Kasumi-1 (cell line): Measurements from ENCODE around the gene TEKT1.
"Not testable (repeated sequence)": the region's sequence is repeated elsewhere in the genome, so short reads cannot be mapped to it uniquely, and the experiment has no call there.

Experiments used
- DNase-seq, 2 experiments: peaks; one replicate each; lab custom pipeline; 2025; lab: John Stamatoyannopoulos, UW

Gene TEKT1

DNA sequence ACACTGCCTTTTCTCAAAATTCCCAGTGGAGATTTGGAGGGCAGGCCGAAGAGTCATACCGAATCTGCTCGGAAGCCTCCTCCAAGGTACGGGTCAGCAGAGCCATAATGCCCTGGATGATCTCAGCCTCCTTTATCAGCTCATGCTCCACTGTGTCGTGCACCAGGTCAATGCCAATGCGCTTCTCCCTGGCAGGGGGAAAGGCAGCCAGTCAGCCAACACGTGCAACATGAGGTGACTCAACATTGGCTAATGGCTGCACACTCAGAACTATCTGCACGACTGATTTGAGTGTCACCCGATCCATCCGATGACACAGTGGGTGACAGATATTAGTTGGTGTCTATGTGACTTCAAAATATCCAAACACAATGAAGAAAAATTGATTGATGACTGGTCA, 15.8 kb downstream of the TEKT1 start:
- no peak for DNase-seq

DNA sequence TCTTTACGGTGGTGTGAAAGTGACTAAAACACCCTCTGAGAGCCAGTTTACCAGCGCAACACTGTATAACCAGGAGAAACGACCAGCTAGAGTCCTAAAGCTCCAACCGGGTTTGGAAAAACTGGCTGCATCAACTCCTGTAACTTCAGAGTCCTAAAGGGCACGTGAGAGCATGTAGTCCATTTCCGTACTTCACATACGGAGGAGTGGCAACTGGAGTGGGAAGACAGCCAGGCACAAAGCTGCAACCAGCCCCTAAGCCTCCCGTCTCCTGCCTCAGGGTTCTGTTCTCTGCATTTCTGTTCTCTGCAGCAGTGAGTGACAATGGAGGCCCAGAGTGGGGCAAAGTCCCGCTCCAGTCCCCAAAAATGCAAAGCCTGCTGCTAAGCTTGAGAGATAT, 19.2 kb downstream of the TEKT1 start:
- no peak for DNase-seq

DNA sequence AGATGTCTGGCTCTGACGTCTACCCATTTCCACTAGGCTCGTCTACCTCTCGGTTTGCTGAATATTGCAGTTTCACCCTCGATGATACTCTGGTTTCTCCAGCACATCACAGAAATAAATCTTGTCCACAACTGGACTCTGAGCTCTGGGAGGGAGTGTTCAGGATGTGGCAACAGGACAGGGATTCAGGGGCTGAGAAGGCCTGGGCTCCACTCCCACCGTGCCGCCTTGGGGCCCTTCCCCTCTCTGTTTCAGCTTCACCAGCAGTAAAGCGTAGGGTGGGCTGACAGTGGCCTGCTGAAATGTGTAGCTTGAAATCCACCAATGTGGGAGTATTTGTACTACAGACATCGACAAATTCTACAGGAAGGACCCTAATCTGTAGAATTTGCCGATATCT, 20.0 kb downstream of the TEKT1 start:
- DNase-seq: no peak

- no peak for DNase-seq
These were observed 31.0 kb downstream of the TEKT1 start for GRCh38 chr17:6800422-6801027.

- no peak for DNase-seq
These were observed 31.8 kb downstream of the TEKT1 start for GRCh38 chr17:6799738-6800137.

DNA sequence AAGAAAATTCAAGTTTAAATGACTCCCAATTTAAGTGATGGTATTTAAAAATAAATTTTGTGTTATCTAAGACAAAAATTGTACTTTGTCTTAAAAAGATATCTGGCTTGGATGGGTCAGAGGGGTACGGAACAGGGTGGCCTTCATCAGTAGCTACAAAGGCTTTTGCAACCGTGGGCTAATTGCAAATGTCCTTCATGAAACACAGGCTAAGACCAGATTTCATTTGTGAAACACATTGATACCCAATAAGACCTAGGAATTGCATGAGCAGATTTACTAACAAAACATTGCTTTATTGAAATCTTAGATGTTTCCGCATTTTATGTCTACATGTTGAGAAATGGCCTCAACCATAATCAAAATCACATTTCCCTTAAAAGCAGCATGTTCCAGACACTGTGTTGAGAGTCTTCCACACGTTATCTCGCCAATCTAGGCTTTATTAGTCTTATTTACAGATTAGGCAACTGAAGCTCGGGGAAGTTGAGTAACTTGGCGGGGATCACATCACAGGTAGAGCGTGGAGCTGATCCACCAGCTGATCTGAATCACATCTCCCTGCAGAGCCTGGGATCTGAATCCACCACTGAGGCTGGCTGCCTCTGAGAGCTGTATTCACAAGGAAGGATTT, 33.7 kb downstream of the TEKT1 start:
- no peak for DNase-seq

DNA sequence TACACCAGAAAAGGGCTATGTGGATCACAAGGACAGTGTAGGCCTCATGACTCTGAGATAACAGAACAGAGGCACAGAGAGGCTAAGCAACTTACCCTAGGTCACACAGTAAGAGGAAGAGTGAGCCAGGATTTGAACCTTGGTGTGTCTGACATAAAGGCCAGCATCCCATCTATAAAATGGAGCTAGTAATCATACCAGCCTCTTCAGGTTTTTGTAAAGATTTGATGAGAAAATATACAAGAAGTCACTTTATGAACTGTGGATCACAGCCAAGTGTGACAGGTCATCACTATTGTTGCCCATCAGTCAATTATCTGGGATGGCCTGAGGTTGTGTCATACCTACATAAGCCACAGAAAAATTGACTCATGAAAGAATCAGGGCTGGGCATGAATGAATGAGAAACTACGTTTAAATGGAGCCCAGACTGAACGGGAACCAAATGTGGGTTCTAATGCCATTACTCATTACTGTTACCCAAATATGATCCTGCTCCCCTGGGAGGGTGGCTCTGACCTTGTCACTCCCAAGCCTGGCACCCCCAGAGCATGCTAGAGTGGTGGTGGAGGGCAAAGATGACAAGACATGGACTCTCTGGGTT, 34.5 kb downstream of the TEKT1 start:
- DNase-seq: no peak

DNA sequence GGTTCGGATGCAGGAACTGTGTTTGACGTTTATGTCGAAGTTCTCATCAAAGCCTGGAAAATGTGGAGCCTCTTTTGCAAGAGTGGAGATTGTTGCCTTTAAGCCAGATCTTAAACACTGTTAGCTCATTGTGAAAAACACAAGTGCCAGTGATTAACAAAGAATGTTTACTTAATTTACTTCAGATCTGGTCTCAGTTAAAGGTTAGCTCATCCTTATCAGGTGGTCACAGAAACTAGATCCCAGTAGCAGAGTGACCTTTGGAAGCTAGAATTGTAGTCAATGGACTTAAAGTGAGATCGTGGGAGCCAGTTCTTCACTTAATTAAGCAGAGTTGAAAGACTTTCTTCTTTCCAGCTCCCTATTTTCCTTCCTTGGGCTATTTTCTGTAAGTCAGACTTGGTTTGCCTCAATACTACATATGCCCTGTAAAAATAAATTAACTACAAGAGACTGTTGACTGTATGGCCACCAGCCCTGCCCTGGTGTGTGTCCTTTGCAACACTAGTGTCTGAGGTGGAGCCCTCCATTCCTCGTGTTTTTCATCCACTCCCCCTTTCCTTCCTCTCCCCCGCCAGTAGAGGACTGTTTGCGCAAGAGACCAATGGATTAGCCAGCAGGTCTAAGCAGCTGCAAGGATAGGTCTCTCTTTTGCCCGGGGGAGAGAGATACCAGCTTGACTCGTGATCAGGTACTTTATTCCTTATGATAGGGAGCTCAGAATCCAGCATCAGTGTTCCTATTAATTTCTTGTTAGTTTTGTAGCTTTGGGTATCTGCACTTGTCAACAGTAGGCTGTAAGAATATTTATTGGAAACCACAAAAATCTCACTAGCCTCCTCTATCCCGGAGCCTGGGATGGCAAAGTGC, 35.3 kb downstream of the TEKT1 start:
- DNase-seq: no peak

DNA sequence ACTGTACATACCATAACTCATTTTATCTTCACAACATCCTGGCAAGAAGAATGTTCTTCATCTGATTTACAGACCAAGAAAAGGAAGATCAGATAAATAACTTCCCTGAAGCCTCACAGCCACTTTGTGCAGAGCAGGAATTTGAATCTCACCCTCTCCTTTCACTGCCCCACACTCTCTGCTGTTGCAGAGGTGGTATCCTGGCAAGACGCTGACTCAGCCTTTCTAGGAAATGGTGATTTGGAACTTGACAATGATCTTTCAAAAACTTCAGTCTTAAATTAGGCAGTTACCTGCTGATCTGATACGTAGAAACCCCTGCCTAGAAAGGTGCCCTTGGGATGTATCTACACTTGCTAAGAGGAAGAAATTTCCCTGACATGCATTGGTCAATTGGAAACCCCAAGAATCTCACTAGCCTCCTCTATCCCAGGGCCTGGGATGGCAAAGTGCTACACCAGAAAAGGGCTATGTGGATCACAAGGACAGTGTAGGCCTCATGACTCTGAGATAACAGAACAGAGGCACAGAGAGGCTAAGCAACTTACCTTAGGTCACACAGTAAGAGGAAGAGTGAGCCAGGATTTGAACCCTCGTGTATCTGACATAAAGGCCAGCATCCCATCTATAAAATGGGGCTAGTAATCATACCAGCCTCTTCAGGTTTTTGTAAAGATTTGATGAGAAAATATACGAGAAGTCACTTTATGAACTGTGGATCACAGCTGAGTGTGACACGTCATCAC, 37.6 kb downstream of the TEKT1 start:
- no peak for DNase-seq

DNA sequence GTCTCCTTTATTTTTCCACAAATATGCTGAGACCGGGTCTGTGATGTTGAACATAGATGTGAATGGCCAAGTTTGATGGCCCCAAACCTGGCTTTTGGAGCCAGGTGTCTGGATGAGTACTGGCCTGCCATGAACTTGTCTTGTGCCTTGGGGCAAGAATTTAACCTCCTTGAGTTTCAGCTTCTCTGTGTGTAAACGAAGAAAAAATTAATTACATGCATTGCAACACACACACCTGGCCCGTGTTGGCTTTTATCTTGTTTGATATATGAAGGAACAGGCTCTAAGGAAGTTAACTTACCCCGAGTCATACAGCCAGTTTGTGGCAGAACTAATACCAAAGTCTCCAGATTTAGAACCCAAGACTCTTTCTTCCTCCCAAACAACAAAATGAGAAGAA, 42.4 kb downstream of the TEKT1 start:
- no peak for DNase-seq

- DNase-seq: no peak
These were observed 44.3 kb downstream of the TEKT1 start for GRCh38 chr17:6787081-6787693.

- no peak for DNase-seq
These were observed 44.9 kb downstream of the TEKT1 start for GRCh38 chr17:6786618-6787017.

DNA sequence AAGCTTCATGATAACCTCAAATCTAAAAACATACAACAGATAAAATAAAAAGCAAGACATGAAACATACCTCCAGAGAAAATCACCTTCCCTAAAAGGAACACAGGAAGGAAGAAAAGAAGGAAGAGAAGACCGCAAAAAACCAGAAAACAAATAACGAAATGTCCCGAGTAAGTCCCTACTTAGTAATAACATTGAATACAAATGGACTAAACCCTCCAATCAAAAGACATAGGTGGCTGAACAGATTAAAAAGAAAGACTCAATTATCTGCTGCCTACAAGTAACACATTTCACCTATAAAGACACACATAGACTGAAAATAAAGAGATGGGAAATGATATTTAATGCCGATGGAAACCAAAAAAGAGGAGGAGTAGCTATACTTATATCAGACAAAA, 49.3 kb downstream of the TEKT1 start:
- no peak for DNase-seq

DNA sequence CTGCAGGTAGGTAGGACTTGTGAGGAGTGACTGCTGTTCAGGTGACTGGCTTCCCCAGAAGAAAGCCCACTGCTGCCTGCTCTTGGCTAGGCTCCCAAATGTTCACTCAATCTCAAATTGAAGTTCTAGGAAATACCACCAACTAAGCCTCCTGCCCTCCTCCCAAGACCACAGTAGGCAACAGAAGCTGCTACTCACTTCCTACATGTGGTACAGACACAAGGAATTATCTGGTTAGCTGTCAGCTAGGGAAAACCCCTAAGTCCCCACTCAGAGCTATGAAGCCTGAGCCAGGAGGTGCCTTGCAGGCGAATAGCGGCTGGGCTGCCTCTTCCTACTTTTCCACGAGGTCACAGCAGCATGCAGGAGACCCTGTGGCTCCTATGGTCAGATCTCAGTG, 50.6 kb downstream of the TEKT1 start:
- DNase-seq: no peak

DNA sequence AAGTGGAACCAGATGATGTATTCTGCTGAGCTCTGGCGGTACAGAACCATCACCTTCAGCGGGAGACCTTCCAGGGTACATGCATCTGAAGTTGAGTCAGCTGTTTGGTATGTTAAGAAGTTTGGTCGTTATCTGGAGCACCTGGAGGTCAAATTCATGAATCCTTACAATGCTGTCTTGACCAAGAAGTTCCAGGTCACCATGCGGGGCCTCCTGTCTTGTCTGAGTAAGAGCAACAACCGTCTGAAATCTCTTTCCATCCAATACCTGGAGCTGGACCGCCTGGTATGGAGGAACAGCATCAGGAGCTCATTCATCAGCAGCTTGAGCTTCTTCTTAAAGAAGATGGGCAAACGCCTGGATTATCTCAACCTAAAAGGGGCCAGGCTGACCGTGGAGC, 51.5 kb downstream of the TEKT1 start:
- no peak for DNase-seq

- DNase-seq: no peak
These were observed 52.1 kb downstream of the TEKT1 start for GRCh38 chr17:6779411-6779810.

GRCh38 chr17:6775871-6776405, 55.6 kb downstream of the TEKT1 start, which contains the start of gene FBXO39:
TSS of gene FBXO39 (plus strand) at chr17:6776215. CDS start at chr17:6779869, 3,654 bp downstream.
- no peak for DNase-seq

DNA sequence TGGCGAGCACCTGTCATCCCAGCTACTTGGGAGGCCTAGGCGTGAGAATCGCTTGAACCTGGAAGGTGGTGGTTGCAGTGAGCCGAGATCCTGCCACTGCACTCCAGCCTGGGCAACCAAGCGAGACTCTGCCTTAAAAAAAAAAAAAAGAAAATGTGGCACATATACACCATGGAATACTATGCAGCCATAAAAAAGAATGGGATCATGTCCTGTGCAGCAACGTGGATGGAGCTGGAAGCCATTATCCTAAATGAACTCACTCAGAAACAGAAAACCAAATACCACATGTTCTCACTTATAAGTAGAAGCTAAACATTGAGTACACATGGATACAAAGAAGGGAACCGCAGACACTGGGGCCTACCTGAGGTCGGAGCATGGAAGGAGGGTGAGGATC, 56.6 kb downstream of the TEKT1 start:
- not testable (repeated sequence) for DNase-seq

- no peak for DNase-seq
These were observed 59.5 kb downstream of the TEKT1 start for GRCh38 chr17:6772016-6772415.

GRCh38 chr17:6768447-6768846, 63.1 kb downstream of the TEKT1 start:
- no peak for DNase-seq

DNA sequence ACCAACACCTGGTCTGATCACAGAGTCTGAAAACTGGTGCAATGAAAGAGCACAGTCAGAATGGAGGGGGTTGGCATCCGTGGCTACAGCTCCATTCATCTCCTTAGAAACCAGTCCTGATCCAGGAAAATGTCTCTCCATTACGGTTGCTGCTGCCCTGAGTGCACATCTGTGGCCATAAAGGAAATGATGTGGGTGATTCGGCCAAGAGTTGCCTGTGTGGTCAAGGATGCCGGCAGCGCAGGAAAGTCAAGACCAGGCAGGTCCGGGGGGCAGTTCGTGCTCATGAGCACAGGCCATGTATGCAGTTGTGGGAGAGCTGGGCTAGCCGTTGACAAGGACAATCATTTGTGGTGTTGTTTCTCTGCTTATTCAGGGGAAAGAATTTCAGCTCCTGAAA, 69.8 kb downstream of the TEKT1 start:
- no peak for DNase-seq
